GM23338 (cell line): ENCODE measurements around the gene MAN2A2. TPM values are rescaled to one million over a fixed set of nuclear protein-coding genes. Genes with fewer than 3 reads are reported as not detected.

ENCODE experiments used
- ATAC-seq: fragments of 200-7000 bp; cut with Tn5 transposase; 3 replicates; pipeline ENCODE4 v1.9.1; 2020
- DNase-seq: peaks from one replicate; pipeline ENCODE4 v3.0.0-alpha.2; 2015; ENCODE audit warnings: low spot score
- H2AFZ ChIP-seq: fragments of 200-600 bp; sonication (generic); 2 replicates; pipeline ENCODE4 v1.8.0; 2016; ENCODE audit warnings: antibody characterized with exemption, mild to moderate bottlenecking, moderate library complexity
- H3F3A ChIP-seq: fragments of 200-600 bp; sonication (generic); replicated peaks from 2 replicates; pipeline ENCODE4 v1.8.0; 2017; ENCODE audit warnings: antibody characterized with exemption, mixed run types, low read depth
- H3K27ac ChIP-seq: fragments of 200-600 bp; sonication (generic); 2 replicates; pipeline ENCODE4 v1.6.1; 2016; ENCODE audit warnings: low read depth
- H3K27me3 ChIP-seq: fragments of 200-600 bp; sonication (generic); 2 replicates; pipeline ENCODE4 v1.8.0; 2016; ENCODE audit warnings: mild to moderate bottlenecking, mixed run types, moderate library complexity; ENCODE audit not compliant: insufficient read depth
- H3K36me3 ChIP-seq: fragments of 200-600 bp; sonication (generic); 2 replicates; pipeline ENCODE4 v1.8.0; 2016; ENCODE audit warnings: mild to moderate bottlenecking; ENCODE audit not compliant: insufficient read depth
- H3K4me1 ChIP-seq: fragments of 200-600 bp; sonication (generic); 2 replicates; pipeline ENCODE4 v1.8.0; 2016; ENCODE audit warnings: mild to moderate bottlenecking, moderate library complexity; ENCODE audit not compliant: insufficient read depth
- H3K4me2 ChIP-seq: fragments of 200-600 bp; sonication (generic); 2 replicates; pipeline ENCODE4 v1.7.1; 2017; ENCODE audit warnings: mixed run types
- H3K4me3 ChIP-seq: fragments of 200-600 bp; sonication (generic); 2 replicates; pipeline ENCODE4 v1.6.1; 2016; ENCODE audit warnings: mixed run types
- H3K79me2 ChIP-seq: fragments of 200-600 bp; sonication (generic); replicated peaks from 2 replicates; pipeline ENCODE4 v1.8.0; 2017; ENCODE audit warnings: mild to moderate bottlenecking; ENCODE audit not compliant: insufficient read depth
- H3K9me2 ChIP-seq: fragments of 200-600 bp; sonication (generic); 2 replicates; pipeline ENCODE4 v1.8.0; 2017; ENCODE audit not compliant: insufficient read depth
- H4K20me1 ChIP-seq: fragments of 200-600 bp; sonication (generic); replicated peaks from 2 replicates; pipeline ENCODE4 v1.8.0; 2017; ENCODE audit warnings: mild to moderate bottlenecking; ENCODE audit not compliant: insufficient read depth
- H3K27ac Mint-ChIP-seq: 2 replicates; pipeline ENCODE4 v1.8.0; 2020; ENCODE audit warnings: inconsistent platforms, mild to moderate bottlenecking, moderate library complexity, mixed read lengths
- H3K27me3 Mint-ChIP-seq: 3 replicates; pipeline ENCODE4 v1.8.0; 2022; ENCODE audit warnings: low read depth, mild to moderate bottlenecking, moderate library complexity, mixed read lengths, inconsistent platforms; ENCODE audit not compliant: insufficient read depth, poor library complexity
- H3K36me3 Mint-ChIP-seq: 3 replicates; pipeline ENCODE4 v1.8.0; 2021; ENCODE audit warnings: low read depth, mild to moderate bottlenecking, inconsistent platforms, moderate library complexity, mixed read lengths
- H3K4me1 Mint-ChIP-seq: 3 replicates; pipeline ENCODE4 v1.8.0; 2020; ENCODE audit warnings: mild to moderate bottlenecking, inconsistent platforms, mixed read lengths
- H3K4me3 Mint-ChIP-seq: 3 replicates; pipeline ENCODE4 v1.8.0; 2021; ENCODE audit warnings: moderate library complexity, mild to moderate bottlenecking, inconsistent platforms, mixed read lengths
- H3K9me3 Mint-ChIP-seq: 3 replicates; pipeline ENCODE4 v1.8.0; 2020; ENCODE audit warnings: moderate library complexity, mild to moderate bottlenecking, inconsistent platforms, mixed read lengths
- CREB1 ChIP-seq: fragments of 250-450 bp; sonication (Bioruptor Pico); IDR thresholded peaks from 2 replicates; pipeline ENCODE4 v1.5.0; 2020; ENCODE audit warnings: low read depth, mild to moderate bottlenecking, moderate library complexity
- EZH2 ChIP-seq: fragments of 200-600 bp; sonication (generic); IDR thresholded peaks from one replicate; pipeline ENCODE4 v1.8.0; 2017; ENCODE audit warnings: antibody characterized with exemption, mild to moderate bottlenecking, low read depth; ENCODE audit not compliant: unreplicated experiment
- JUNB ChIP-seq: IDR thresholded peaks from one replicate; pipeline ENCODE4 v1.6.1; 2016; ENCODE audit warnings: antibody characterized with exemption; ENCODE audit not compliant: unreplicated experiment
- NANOG ChIP-seq: IDR thresholded peaks from 2 replicates; pipeline ENCODE4 v1.6.1; 2016; ENCODE audit warnings: antibody characterized with exemption, borderline replicate concordance
- POLR2AphosphoS5 ChIP-seq: IDR thresholded peaks from 2 replicates; pipeline ENCODE4 v1.6.1; 2016; ENCODE audit warnings: antibody characterized with exemption, low read depth
- ZNF331 ChIP-seq: fragments of 250-450 bp; sonication (Bioruptor Pico); IDR thresholded peaks from 2 replicates; pipeline ENCODE4 v1.5.0; 2020; ENCODE audit warnings: low read depth, mild to moderate bottlenecking, moderate library complexity
- polyA plus RNA-seq: library from polyadenylated mRNA; unstranded; fragments of >200 nt; fragmentation: Nextera tagmentation; extraction: Ambion mirVana; gene quantifications from 2 replicates; pipeline ENCODE4 v1.2.1, GENCODE V29; 2016
- total RNA-seq: library from RNA; depleted of rRNA; stranded (reverse); fragments of >200 nt; shearing (Covaris generic); gene quantifications from 2 replicates; pipeline ENCODE4 v1.2.3, GENCODE V29; 2014
- TF ChIP-seq, protein P1 (sequence below): IDR thresholded peaks from one replicate; pipeline ENCODE4 v1.6.1; 2018; ENCODE audit warnings: antibody characterized with exemption; ENCODE audit not compliant: unreplicated experiment
- TF ChIP-seq, protein P2 (sequence below), 2 experiments: fragments of 200-600 bp in 1 of 2; sonication (generic) in 1 of 2; conservative IDR thresholded peaks; 2 replicates each; pipeline versions ENCODE4 v1.5.1 to v1.6.1; 2016 to 2017; ENCODE audit warnings: antibody characterized with exemption in 2 of 2, low read depth in 2 of 2, mild to moderate bottlenecking in 2 of 2, moderate library complexity in 1 of 2

The MAN2A2 gene
- total and polyA plus RNA-seq, 2 experiments from 2014 or later: 8.2 to 17.1 TPM

DNA sequence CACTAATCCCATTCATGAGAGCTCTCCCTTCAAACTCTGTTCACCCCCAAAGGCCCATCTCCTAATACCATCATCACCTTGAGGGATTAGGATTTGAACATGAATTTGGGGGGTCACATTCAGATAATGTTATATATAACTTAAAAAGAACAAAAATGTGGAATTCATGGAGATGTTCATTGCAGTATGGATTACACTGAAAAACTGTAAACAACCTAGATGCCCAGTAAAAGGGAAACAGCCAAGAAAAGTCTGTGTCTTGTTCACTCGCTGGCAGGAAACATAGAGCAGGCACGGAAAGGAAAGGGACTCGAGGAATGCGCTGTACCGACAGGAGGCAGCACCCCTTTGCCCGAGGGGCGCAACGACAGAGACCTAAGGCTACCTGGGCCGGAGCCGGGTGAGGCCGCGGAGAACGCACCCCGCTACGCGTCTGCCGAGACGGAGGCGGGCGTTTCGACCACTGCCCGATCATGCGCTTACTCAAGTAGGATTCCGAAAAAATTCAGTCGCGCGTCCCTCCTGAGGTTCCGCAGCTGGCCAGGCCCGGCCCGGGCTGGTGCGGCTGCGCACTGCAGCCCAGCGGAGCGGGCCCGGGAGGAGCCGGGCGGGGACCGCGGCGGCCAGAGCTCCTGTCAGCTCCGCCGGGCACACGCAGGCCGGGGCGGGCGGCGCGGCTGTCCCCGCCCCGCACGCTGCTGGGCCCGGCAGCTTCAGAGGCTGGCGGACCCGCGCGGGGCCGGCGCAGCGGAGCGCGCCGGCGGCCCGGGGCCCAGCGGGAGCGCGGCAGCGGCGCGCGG lies 862 bp upstream of the MAN2A2 start:
- Histone ChIP-seq H3K4me1 (peaks cover 18% of the 10 kb centered on the region), H3K36me3 (no peaks in the 10 kb centered on the region), H2AFZ (peak overlapping the region; percentile 85), H4K20me1 (no peaks in the 10 kb centered on the region), H3K79me2 (no peaks in the 10 kb centered on the region), H3K4me3 (peak overlapping the region; percentile 83), H3K9me2 (no peaks in the 10 kb centered on the region), H3K4me2 (peak overlapping the region; percentile 79), H3K27me3 (peaks cover 24% of the 10 kb centered on the region), H3K27ac (peak overlapping the region; percentile 27; the same call in 1 of the 2 replicates), H3F3A (peaks cover 15% of the 10 kb centered on the region)
- Mint-ChIP-seq H3K4me3 (peak overlapping the region; percentile 86), H3K27me3 (peaks cover 24% of the 10 kb centered on the region), H3K27ac (no peak overlapping the region), H3K36me3 (peaks cover 10% of the 10 kb centered on the region), H3K9me3 (no peaks in the 10 kb centered on the region; the same call in 2 of the 3 replicates), H3K4me1 (peaks cover 15% of the 10 kb centered on the region)
- ATAC-seq (peak; percentile 75), DNase-seq (peak; percentile 87)
- TF ChIP-seq, protein P1, sequence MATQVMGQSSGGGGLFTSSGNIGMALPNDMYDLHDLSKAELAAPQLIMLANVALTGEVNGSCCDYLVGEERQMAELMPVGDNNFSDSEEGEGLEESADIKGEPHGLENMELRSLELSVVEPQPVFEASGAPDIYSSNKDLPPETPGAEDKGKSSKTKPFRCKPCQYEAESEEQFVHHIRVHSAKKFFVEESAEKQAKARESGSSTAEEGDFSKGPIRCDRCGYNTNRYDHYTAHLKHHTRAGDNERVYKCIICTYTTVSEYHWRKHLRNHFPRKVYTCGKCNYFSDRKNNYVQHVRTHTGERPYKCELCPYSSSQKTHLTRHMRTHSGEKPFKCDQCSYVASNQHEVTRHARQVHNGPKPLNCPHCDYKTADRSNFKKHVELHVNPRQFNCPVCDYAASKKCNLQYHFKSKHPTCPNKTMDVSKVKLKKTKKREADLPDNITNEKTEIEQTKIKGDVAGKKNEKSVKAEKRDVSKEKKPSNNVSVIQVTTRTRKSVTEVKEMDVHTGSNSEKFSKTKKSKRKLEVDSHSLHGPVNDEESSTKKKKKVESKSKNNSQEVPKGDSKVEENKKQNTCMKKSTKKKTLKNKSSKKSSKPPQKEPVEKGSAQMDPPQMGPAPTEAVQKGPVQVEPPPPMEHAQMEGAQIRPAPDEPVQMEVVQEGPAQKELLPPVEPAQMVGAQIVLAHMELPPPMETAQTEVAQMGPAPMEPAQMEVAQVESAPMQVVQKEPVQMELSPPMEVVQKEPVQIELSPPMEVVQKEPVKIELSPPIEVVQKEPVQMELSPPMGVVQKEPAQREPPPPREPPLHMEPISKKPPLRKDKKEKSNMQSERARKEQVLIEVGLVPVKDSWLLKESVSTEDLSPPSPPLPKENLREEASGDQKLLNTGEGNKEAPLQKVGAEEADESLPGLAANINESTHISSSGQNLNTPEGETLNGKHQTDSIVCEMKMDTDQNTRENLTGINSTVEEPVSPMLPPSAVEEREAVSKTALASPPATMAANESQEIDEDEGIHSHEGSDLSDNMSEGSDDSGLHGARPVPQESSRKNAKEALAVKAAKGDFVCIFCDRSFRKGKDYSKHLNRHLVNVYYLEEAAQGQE: no peak
- TF ChIP-seq POLR2AphosphoS5 (no peak), JUNB (no peak), NANOG (no peak), CREB1 (CRISPR knock-in tag) (no peak), ZNF331 (no peak)
- TF ChIP-seq, protein P2, sequence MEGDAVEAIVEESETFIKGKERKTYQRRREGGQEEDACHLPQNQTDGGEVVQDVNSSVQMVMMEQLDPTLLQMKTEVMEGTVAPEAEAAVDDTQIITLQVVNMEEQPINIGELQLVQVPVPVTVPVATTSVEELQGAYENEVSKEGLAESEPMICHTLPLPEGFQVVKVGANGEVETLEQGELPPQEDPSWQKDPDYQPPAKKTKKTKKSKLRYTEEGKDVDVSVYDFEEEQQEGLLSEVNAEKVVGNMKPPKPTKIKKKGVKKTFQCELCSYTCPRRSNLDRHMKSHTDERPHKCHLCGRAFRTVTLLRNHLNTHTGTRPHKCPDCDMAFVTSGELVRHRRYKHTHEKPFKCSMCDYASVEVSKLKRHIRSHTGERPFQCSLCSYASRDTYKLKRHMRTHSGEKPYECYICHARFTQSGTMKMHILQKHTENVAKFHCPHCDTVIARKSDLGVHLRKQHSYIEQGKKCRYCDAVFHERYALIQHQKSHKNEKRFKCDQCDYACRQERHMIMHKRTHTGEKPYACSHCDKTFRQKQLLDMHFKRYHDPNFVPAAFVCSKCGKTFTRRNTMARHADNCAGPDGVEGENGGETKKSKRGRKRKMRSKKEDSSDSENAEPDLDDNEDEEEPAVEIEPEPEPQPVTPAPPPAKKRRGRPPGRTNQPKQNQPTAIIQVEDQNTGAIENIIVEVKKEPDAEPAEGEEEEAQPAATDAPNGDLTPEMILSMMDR (conservative IDR thresholded peaks at IDR 0.05; ENCODE audit: low read depth in 2 of 2): peak; percentile 63 to 79

GRCh38 chr15:90903733-90904536 lies 833 bp downstream of the MAN2A2 start:
- Histone ChIP-seq H3K79me2 (no peaks in the 10 kb centered on the region), H3F3A (peaks cover 15% of the 10 kb centered on the region), H3K4me3 (peak overlapping the region; percentile 84), H3K4me1 (peaks cover 18% of the 10 kb centered on the region), H4K20me1 (no peaks in the 10 kb centered on the region), H2AFZ (peak overlapping the region; percentile 93), H3K27me3 (peaks cover 24% of the 10 kb centered on the region), H3K36me3 (no peaks in the 10 kb centered on the region), H3K27ac (no peak overlapping the region), H3K9me2 (no peaks in the 10 kb centered on the region), H3K4me2 (peak overlapping the region; percentile 81)
- H3K9me3 Mint-ChIP-seq: no peaks in the 10 kb centered on the region; the same call in 2 of the 3 replicates
- H3K27ac Mint-ChIP-seq: no peak overlapping the region
- peaks cover 24% of the 10 kb centered on the region for H3K27me3 Mint-ChIP-seq
- DNase-seq (peak; percentile 79), ATAC-seq (peak; percentile 75)
- peaks cover 15% of the 10 kb centered on the region for H3K4me1 Mint-ChIP-seq
- H3K36me3 Mint-ChIP-seq: peaks cover 11% of the 10 kb centered on the region
- peak overlapping the region; percentile 73 for H3K4me3 Mint-ChIP-seq
- TF ChIP-seq EZH2: peak; percentile 44
- no peak for TF ChIP-seq POLR2AphosphoS5
- TF ChIP-seq, protein P2 (conservative IDR thresholded peaks at IDR 0.05; ENCODE audit: low read depth in 2 of 2): peak; percentile 26 to 30
